Measurements from ENCODE around the gene PIK3AP1.

DNA sequence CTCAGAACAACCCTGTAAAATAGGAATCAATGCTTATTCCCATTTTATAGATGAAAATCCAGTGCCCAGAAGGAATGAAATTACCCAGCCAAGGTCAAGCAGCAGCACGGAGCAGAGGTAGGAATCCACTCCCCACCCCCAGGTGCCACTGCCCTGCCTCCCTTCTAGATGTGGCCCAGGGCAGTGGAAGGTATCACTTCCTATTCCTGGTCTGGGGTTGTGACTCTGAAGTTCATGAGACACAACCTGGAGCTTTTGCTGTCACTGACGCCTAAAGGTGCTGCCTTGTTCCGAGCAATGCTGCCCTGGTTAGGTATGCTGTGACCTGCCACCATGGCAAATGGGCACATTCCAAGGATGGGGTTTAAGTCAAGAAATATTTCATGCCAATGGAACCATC lies 53.6 kb downstream of the PIK3AP1 start:
- TF ChIP-seq EZH2 (IDR thresholded peaks at IDR 0.05; ENCODE audit: insufficient read depth, poor library complexity, severe bottlenecking) (no peak), EZH2phosphoT487 (IDR thresholded peaks at IDR 0.05; ENCODE audit: insufficient read depth, low read depth) (no peak)
